ENCODE measurements around the gene RNFT1. TPM values are rescaled to one million over a fixed set of nuclear protein-coding genes. Genes with fewer than 3 reads are reported as not detected.

Gene RNFT1
- total RNA-seq, 6 experiments from 2014 or later = 9.4 to 11.9 (median 10.9) TPM

GRCh38 chr17:59916446-59916845 lies 48.1 kb downstream of the RNFT1 start:
- peaks cover 18% of the 10 kb centered on the region for H3K36me3 Mint-ChIP-seq (ENCODE audit: low read depth)
- H3K27me3 Mint-ChIP-seq (ENCODE audit: insufficient read depth) = no peaks in the 10 kb centered on the region
- no peaks in the 10 kb centered on the region for H3K4me1 Mint-ChIP-seq (ENCODE audit: low read depth)
- H3K9me3 Mint-ChIP-seq = no peaks in the 10 kb centered on the region
- TF ChIP-seq, protein P1, sequence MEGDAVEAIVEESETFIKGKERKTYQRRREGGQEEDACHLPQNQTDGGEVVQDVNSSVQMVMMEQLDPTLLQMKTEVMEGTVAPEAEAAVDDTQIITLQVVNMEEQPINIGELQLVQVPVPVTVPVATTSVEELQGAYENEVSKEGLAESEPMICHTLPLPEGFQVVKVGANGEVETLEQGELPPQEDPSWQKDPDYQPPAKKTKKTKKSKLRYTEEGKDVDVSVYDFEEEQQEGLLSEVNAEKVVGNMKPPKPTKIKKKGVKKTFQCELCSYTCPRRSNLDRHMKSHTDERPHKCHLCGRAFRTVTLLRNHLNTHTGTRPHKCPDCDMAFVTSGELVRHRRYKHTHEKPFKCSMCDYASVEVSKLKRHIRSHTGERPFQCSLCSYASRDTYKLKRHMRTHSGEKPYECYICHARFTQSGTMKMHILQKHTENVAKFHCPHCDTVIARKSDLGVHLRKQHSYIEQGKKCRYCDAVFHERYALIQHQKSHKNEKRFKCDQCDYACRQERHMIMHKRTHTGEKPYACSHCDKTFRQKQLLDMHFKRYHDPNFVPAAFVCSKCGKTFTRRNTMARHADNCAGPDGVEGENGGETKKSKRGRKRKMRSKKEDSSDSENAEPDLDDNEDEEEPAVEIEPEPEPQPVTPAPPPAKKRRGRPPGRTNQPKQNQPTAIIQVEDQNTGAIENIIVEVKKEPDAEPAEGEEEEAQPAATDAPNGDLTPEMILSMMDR (IDR thresholded peaks at IDR 0.05) = no peak
- DNase-seq = no peak
- no peak overlapping the region for H3K27ac Mint-ChIP-seq
- no peak overlapping the region for H3K4me3 Mint-ChIP-seq

GRCh38 chr17:59914274-59914854 lies 50.2 kb downstream of the RNFT1 start:
- no peak overlapping the region for H3K27ac Mint-ChIP-seq
- TF ChIP-seq, protein P1 (IDR thresholded peaks at IDR 0.05) = peak; percentile 90
- no peaks in the 10 kb centered on the region for H3K27me3 Mint-ChIP-seq (ENCODE audit: insufficient read depth)
- H3K4me1 Mint-ChIP-seq (ENCODE audit: low read depth) = no peaks in the 10 kb centered on the region
- no peaks in the 10 kb centered on the region for H3K9me3 Mint-ChIP-seq
- H3K36me3 Mint-ChIP-seq (ENCODE audit: low read depth) = peaks cover 12% of the 10 kb centered on the region
- DNase-seq = peak; percentile 54
- H3K4me3 Mint-ChIP-seq = no peak overlapping the region

GRCh38 chr17:59907467-59907866 lies 57.1 kb downstream of the RNFT1 start:
- no peak for DNase-seq
- Mint-ChIP-seq H3K27ac (no peak overlapping the region), H3K4me3 (no peak overlapping the region), H3K36me3 (ENCODE audit: low read depth) (no peaks in the 10 kb centered on the region; the same call in 1 of the 2 replicates), H3K27me3 (ENCODE audit: insufficient read depth) (no peaks in the 10 kb centered on the region; the same call in 1 of the 2 replicates), H3K4me1 (ENCODE audit: low read depth) (no peaks in the 10 kb centered on the region), H3K9me3 (no peaks in the 10 kb centered on the region)
- TF ChIP-seq, protein P1 (IDR thresholded peaks at IDR 0.05) = no peak

GRCh38 chr17:59903455-59903854 lies 61.1 kb downstream of the RNFT1 start:
- no peaks in the 10 kb centered on the region; the same call in 1 of the 2 replicates for H3K36me3 Mint-ChIP-seq (ENCODE audit: low read depth)
- H3K4me1 Mint-ChIP-seq (ENCODE audit: low read depth) = no peaks in the 10 kb centered on the region
- no peaks in the 10 kb centered on the region; the same call in 1 of the 2 replicates for H3K27me3 Mint-ChIP-seq (ENCODE audit: insufficient read depth)
- TF ChIP-seq, protein P1 (IDR thresholded peaks at IDR 0.05) = no peak
- no peak overlapping the region for H3K4me3 Mint-ChIP-seq
- no peaks in the 10 kb centered on the region for H3K9me3 Mint-ChIP-seq
- DNase-seq = no peak
- peak overlapping the region; percentile 22; the same call in 1 of the 2 replicates for H3K27ac Mint-ChIP-seq

Other genes starting within 250 kb of the RNFT1 start
- gene TUBD1, start 71.8 kb downstream of the RNFT1 start, total RNA-seq (2021; fragmentation: NEBNext Ultra II Directional; extraction: Animal tissue kit (Norgen Biotek cat#: 25700)) = 1 to 10 TPM; 2.9 to 4.0 (median 3.3) TPM
- gene RPS6KB1, start 71.6 kb downstream of the RNFT1 start, total RNA-seq (2021; fragmentation: NEBNext Ultra II Directional; extraction: Animal tissue kit (Norgen Biotek cat#: 25700)) = 10 to 100 TPM; 25.5 to 30.2 (median 27.9) TPM
- gene HEATR6, start 114.2 kb upstream of the RNFT1 start, total RNA-seq (2021; fragmentation: NEBNext Ultra II Directional; extraction: Animal tissue kit (Norgen Biotek cat#: 25700)) = 10 to 100 TPM; 16.2 to 27.1 (median 21.0) TPM
- gene CA4, start 185.2 kb upstream of the RNFT1 start, total RNA-seq (2021; fragmentation: NEBNext Ultra II Directional; extraction: Animal tissue kit (Norgen Biotek cat#: 25700)) = not detected

All from HFFc6 (cell line).